ENCODE results near the gene NRF1.
"Not testable (repeated sequence)": the region's sequence is repeated elsewhere in the genome, so short reads cannot be mapped to it uniquely, and the experiment has no call there.

NRF1 gene

GRCh38 chr7:129784437-129784782, 172.9 kb downstream of the NRF1 start:
- no peak overlapping the region; the same call in 1 of the 2 replicates for H3K4me3 ChIP-seq (ENCODE audit: low read length)
- no peak for TF ChIP-seq ZNF274 (IDR thresholded peaks at IDR 0.05; ENCODE audit: low read depth, low read length)

- H3K4me3 ChIP-seq (ENCODE audit: low read length): no peak overlapping the region; the same call in 1 of the 2 replicates
- no peak for TF ChIP-seq ZNF274 (IDR thresholded peaks at IDR 0.05; ENCODE audit: low read depth, low read length)
Observed at GRCh38 chr7:129784783-129785684, 173.5 kb downstream of the NRF1 start.

- no peak overlapping the region; the same call in 1 of the 2 replicates for H3K4me3 ChIP-seq (ENCODE audit: low read length)
- TF ChIP-seq ZNF274 (IDR thresholded peaks at IDR 0.05; ENCODE audit: low read depth, low read length): no peak
Observed at GRCh38 chr7:129785685-129786514, 174.4 kb downstream of the NRF1 start.

GRCh38 chr7:129786825-129787563, 175.5 kb downstream of the NRF1 start:
- no peak for TF ChIP-seq ZNF274 (IDR thresholded peaks at IDR 0.05; ENCODE audit: low read depth, low read length)
- no peak overlapping the region for H3K4me3 ChIP-seq (ENCODE audit: low read length)

GRCh38 chr7:129789000-129789399, 177.5 kb downstream of the NRF1 start:
- no peak for TF ChIP-seq ZNF274 (IDR thresholded peaks at IDR 0.05; ENCODE audit: low read depth, low read length)
- H3K4me3 ChIP-seq (ENCODE audit: low read length): no peak overlapping the region

DNA sequence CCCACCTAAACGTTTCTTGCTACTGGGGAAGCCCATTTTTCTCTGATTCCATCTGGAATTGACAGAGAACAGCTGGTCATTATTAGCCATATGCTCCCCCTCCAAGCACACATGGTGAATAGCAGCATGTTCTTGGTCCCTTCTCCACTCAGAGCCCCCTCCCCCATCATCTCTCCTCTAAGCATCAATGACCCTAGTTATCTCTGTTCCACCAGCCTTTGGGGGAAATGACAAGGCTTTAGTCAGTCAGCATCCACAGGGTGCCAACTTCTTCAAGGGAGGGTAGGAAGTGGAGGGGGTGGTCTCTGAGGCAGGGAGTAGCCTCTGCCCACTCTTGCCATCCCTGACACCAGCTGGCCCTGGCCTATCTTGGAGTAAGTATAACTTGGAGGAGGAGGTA, 178.1 kb downstream of the NRF1 start:
- TF ChIP-seq ZNF274 (IDR thresholded peaks at IDR 0.05; ENCODE audit: low read depth, low read length): no peak
- no peak overlapping the region for H3K4me3 ChIP-seq (ENCODE audit: low read length)

DNA sequence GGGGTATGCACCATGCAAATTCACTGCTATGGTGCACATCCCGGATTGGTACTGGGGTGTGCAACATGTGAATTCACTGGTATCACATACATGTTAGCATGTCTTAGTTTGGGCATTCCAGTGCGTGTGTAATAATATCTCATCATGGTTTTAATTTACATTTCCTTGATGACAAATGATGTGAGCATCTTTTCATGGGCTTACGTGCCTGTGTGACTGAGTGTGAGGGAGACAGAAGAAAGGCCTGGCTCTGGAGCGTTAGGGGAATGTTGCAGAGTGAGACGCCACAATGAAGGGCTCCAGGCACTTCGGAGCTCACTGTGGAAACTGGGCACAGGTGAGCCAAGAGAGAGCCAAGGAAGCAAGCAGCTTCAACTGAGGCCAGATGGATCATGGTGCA, 178.6 kb downstream of the NRF1 start:
- no peak overlapping the region for H3K4me3 ChIP-seq (ENCODE audit: low read length)
- TF ChIP-seq ZNF274 (IDR thresholded peaks at IDR 0.05; ENCODE audit: low read depth, low read length): no peak

DNA sequence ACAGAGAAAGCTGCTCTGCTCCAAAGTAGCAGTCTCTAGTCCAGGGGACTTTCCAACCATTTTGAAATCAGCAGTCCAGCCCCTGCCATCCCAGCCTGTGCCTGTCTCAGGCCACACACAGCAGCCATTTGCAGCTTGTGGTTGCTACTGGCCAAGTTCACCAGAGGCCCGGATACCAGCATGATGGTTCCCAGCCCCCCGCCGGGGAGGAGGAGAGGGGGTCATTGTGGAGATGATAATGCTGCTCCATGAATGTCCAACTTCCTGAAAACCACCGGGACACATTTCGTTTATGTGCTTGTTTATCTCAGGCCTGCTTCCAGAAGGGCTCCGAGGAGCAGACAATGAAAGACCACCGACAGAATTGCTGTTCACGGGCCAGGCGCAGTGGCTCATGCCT, 181.2 kb downstream of the NRF1 start:
- no peak overlapping the region for H3K4me3 ChIP-seq (ENCODE audit: low read length)
- no peak for TF ChIP-seq ZNF274 (IDR thresholded peaks at IDR 0.05; ENCODE audit: low read depth, low read length)

GRCh38 chr7:129793506-129794310, 182.2 kb downstream of the NRF1 start:
- no peak overlapping the region for H3K4me3 ChIP-seq (ENCODE audit: low read length)
- no peak for TF ChIP-seq ZNF274 (IDR thresholded peaks at IDR 0.05; ENCODE audit: low read depth, low read length)

- H3K4me3 ChIP-seq (ENCODE audit: low read length): not testable (repeated sequence)
Observed at GRCh38 chr7:129794461-129794860, 182.9 kb downstream of the NRF1 start.

DNA sequence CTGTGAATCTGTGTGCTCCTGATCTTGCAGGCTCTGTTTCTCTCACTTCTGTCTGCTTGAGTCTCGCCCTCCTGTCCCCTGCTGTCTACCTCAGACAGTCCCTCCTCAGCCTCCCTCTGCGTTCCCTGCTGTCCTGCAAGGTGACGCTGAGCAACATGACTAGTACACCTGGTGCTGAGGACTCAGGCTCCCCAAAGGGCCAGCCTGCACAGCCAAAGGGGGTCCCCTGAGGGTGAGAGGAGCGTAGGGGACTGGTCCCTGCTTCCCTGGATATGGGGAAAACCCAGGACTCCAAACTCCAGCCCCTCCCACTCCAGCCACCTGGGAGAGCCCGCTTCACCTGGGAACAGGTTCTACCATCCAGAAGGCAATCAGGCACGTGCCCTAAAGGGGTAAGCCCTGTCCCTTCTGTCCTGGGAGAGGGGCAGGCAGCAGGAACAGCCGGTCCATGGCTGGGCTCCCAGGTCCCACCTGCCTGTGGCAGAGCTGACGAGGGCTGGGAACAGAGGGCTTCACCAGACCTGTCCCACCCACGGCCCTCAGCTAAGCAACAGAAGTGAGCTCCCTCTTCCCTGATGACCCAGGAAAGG, 184.8 kb downstream of the NRF1 start:
- no peak for TF ChIP-seq ZNF274 (IDR thresholded peaks at IDR 0.05; ENCODE audit: low read depth, low read length)
- H3K4me3 ChIP-seq (ENCODE audit: low read length): no peak overlapping the region

DNA sequence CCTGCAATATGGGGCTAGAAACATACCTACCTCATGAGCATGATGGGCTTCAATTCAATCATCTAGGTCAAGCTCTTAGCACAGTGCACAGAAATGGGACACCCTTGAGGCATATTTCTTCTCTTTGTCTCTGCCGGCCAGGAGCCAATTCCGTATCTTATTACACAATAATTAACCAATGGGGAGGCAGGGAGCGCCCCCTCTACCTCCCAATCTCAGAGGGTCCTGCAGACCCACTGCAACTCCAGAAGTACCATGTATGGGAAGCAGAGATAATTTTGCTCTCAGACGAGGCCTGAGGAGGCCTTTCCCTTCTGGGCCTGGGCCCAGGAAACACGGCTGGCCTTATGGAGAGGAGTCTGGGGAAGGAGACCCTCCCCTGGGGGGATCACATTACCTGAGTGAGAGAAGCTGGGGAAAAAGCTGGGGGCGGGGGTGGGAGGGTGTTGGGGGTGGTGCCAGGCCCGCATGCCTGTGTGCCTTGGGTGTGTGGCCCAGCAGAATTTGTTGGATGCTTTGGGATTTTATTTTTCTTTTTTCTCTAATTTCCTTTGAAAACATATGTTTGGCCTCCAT, 185.8 kb downstream of the NRF1 start:
- TF ChIP-seq ZNF274 (IDR thresholded peaks at IDR 0.05; ENCODE audit: low read depth, low read length): no peak
- H3K4me3 ChIP-seq (ENCODE audit: low read length): no peak overlapping the region
